Measurements from ENCODE around the gene CD300LF. TPM values are rescaled to one million over a fixed set of nuclear protein-coding genes. Genes with fewer than 3 reads are reported as not detected.

Gene CD300LF
- total and polyA plus RNA-seq, 9 of the 15 experiments (the other 6 are each of a cell fraction or from before 2014, with no cell fraction given), result not detected

DNA sequence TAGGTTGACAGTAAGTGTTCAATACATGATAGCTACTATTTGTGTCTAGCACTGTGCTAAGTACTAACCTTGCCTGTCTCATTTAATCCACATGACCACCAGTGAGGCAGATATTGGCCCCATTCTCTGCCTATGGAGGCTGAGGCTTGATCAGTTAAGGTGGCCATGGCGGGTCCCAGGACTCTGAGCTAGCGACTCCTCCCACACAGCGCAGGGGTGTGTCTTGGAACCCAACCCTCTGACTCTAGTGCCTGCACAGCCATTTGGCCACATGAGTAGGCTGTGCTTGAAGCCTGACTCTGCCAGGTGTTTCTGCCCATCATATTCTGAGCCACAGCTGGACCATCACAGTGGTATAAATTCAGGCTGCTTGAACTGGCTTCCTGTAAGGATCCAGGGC, 42.1 kb upstream of the CD300LF start:
- H3K27ac ChIP-seq (ENCODE audit: extremely low read depth, low read depth, low read length), result no peak overlapping the region
- H3K36me3 ChIP-seq (ENCODE audit: control insufficient read depth, insufficient read depth, low read length), result peaks cover 15% of the 10 kb centered on the region; the same call in 2 of the 3 replicates
- peaks cover 80% of the 10 kb centered on the region for H3K79me2 ChIP-seq (ENCODE audit: control insufficient read depth, insufficient read depth, low read length)
- no peaks in the 10 kb centered on the region for H3K27me3 ChIP-seq (ENCODE audit: control insufficient read depth in 2 of 2, insufficient read depth in 2 of 2, low read length in 2 of 2)
- H3K4me3 ChIP-seq, result no peak overlapping the region
- peaks cover 22% of the 10 kb centered on the region; the same call in 1 of the 2 replicates for H4K20me1 ChIP-seq (replicated peaks; ENCODE audit: control insufficient read depth, insufficient read depth, low read length)
- intact Hi-C loops (cut with micrococcal nuclease), result no loop called here
- no peaks in the 10 kb centered on the region for H3K9me3 ChIP-seq (replicated peaks; ENCODE audit: control insufficient read depth, insufficient read depth, low read depth, low read length)
- FAIRE-seq (peak; percentile 98), ATAC-seq (peak; percentile 97), DNase-seq (ENCODE audit: extremely low read depth in 1 of 4, low spot score in 3 of 4) (peak; percentile 65 to 86 (median 74))
- peak overlapping the region in 1 of 2 experiments; percentile 48; a peak in 1 of 4 replicates for H3K9ac ChIP-seq (ENCODE audit: insufficient read depth in 1 of 2, low read depth in 2 of 2, low read length in 2 of 2)
- 2% methylated on average over 3 of the region's 3 CpGs for WGBS (ENCODE audit: insufficient coverage, low coverage, missing lambda C conversion rate)
- peaks cover 20% of the 10 kb centered on the region for H3K9me1 ChIP-seq (ENCODE audit: control insufficient read depth, insufficient read depth, low read length)
- H2AFZ ChIP-seq (ENCODE audit: low read depth, low read length), result no peak overlapping the region
- H3K4me2 ChIP-seq (ENCODE audit: insufficient read depth, low read length), result peak overlapping the region; percentile 6; the same call in 1 of the 2 replicates
- in situ Hi-C loops (cut with MboI), result no loop called here
- no TSS peak for BruUV-seq (replicated peaks)
- ChIA-PET CTCF (ENCODE audit: low intra/inter-chr PET ratio) (no interaction called here), POLR2A (interaction anchor here (0.7 to 1.8 kb wide), 7 partner anchors 8 to 97 kb away, joined by 3 to 9 read pairs (median 3); partner anchors contain the start of gene NAT9)
- H3K4me1 ChIP-seq (replicated peaks in 1 of 2; ENCODE audit: control insufficient read depth in 2 of 2, insufficient read depth in 2 of 2, low read length in 2 of 2), result peaks cover 36 to 61% of the 10 kb centered on the region in 2 experiments
- 0 out of 2 replicates have a peak, but pooled peaks have one; percentile 39 for TF ChIP-seq ZNF197 (CRISPR knock-in tag; IDR thresholded peaks at IDR 0.05; ENCODE audit: low read depth)
- TF ChIP-seq, protein P1, sequence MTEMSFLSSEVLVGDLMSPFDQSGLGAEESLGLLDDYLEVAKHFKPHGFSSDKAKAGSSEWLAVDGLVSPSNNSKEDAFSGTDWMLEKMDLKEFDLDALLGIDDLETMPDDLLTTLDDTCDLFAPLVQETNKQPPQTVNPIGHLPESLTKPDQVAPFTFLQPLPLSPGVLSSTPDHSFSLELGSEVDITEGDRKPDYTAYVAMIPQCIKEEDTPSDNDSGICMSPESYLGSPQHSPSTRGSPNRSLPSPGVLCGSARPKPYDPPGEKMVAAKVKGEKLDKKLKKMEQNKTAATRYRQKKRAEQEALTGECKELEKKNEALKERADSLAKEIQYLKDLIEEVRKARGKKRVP (CRISPR knock-in tag; IDR thresholded peaks at IDR 0.05), result no peak
- no peak for TF ChIP-seq CTBP1 (IDR thresholded peaks at IDR 0.05; ENCODE audit: borderline replicate concordance)
- 0 out of 2 replicates have a peak, but pooled peaks have one; percentile 58 for TF ChIP-seq PTBP1 (IDR thresholded peaks at IDR 0.05; ENCODE audit: low read depth, low read length)
- 0 out of 2 replicates have a peak, but pooled peaks have one; percentile 39 for TF ChIP-seq CBX1 (IDR thresholded peaks at IDR 0.05; ENCODE audit: low read depth)
- peak; percentile 48; the same call in 1 of the 2 replicates for TF ChIP-seq HDAC2 (IDR thresholded peaks at IDR 0.05)
- TF ChIP-seq, protein P2, sequence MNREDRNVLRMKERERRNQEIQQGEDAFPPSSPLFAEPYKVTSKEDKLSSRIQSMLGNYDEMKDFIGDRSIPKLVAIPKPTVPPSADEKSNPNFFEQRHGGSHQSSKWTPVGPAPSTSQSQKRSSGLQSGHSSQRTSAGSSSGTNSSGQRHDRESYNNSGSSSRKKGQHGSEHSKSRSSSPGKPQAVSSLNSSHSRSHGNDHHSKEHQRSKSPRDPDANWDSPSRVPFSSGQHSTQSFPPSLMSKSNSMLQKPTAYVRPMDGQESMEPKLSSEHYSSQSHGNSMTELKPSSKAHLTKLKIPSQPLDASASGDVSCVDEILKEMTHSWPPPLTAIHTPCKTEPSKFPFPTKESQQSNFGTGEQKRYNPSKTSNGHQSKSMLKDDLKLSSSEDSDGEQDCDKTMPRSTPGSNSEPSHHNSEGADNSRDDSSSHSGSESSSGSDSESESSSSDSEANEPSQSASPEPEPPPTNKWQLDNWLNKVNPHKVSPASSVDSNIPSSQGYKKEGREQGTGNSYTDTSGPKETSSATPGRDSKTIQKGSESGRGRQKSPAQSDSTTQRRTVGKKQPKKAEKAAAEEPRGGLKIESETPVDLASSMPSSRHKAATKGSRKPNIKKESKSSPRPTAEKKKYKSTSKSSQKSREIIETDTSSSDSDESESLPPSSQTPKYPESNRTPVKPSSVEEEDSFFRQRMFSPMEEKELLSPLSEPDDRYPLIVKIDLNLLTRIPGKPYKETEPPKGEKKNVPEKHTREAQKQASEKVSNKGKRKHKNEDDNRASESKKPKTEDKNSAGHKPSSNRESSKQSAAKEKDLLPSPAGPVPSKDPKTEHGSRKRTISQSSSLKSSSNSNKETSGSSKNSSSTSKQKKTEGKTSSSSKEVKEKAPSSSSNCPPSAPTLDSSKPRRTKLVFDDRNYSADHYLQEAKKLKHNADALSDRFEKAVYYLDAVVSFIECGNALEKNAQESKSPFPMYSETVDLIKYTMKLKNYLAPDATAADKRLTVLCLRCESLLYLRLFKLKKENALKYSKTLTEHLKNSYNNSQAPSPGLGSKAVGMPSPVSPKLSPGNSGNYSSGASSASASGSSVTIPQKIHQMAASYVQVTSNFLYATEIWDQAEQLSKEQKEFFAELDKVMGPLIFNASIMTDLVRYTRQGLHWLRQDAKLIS (CRISPR knock-in tag; IDR thresholded peaks at IDR 0.05), result no peak
- TF ChIP-seq, protein P3, sequence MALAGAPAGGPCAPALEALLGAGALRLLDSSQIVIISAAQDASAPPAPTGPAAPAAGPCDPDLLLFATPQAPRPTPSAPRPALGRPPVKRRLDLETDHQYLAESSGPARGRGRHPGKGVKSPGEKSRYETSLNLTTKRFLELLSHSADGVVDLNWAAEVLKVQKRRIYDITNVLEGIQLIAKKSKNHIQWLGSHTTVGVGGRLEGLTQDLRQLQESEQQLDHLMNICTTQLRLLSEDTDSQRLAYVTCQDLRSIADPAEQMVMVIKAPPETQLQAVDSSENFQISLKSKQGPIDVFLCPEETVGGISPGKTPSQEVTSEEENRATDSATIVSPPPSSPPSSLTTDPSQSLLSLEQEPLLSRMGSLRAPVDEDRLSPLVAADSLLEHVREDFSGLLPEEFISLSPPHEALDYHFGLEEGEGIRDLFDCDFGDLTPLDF (CRISPR knock-in tag; IDR thresholded peaks at IDR 0.05), result no peak
- no peak for TF ChIP-seq ZNF707 (CRISPR knock-in tag; conservative IDR thresholded peaks at IDR 0.05)
- peak; percentile 58; the same call in 1 of the 2 replicates for TF ChIP-seq ESRRA (IDR thresholded peaks at IDR 0.05; ENCODE audit: borderline replicate concordance, low read depth)
- TF ChIP-seq SMARCA5 (IDR thresholded peaks at IDR 0.05), result peak; percentile 48; the same call in 1 of the 2 replicates
- TF ChIP-seq, protein P4, sequence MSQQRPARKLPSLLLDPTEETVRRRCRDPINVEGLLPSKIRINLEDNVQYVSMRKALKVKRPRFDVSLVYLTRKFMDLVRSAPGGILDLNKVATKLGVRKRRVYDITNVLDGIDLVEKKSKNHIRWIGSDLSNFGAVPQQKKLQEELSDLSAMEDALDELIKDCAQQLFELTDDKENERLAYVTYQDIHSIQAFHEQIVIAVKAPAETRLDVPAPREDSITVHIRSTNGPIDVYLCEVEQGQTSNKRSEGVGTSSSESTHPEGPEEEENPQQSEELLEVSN (IDR thresholded peaks at IDR 0.05; ENCODE audit: borderline replicate concordance in 1 of 2, extremely low read depth in 1 of 2, insufficient read depth in 1 of 2, insufficient read length in 1 of 2, low read depth in 1 of 2, low read length in 1 of 2, poor library complexity in 1 of 2, severe bottlenecking in 1 of 2), result peak in 1 of 2 experiments; percentile 39
- no peak for TF ChIP-seq ZNF695 (CRISPR knock-in tag; IDR thresholded peaks at IDR 0.05)
- no peak for TF ChIP-seq HNRNPH1 (optimal IDR thresholded peaks at IDR 0.05; ENCODE audit: low read depth, low read length)
- peak; percentile 80 for TF ChIP-seq L3MBTL2 (IDR thresholded peaks at IDR 0.05)
- peak; percentile 79 for TF ChIP-seq GATA2 (CRISPR knock-in tag; IDR thresholded peaks at IDR 0.05)

Data from K562 (cell line).